ENCODE data around the gene NPLOC4.

Gene NPLOC4

GRCh38 chr17:81583589-81584342 lies 53.1 kb downstream of the NPLOC4 start:
- Histone ChIP-seq H3K36me3 (ENCODE audit: control insufficient read depth, insufficient read depth, low read length) (no peaks in the 10 kb centered on the region), H3K27ac (no peak overlapping the region), H3K9me3 (ENCODE audit: control insufficient read depth, low read length) (no peaks in the 10 kb centered on the region), H2AFZ (no peak overlapping the region), H3K4me3 (ENCODE audit: low read depth, low read length) (no peak overlapping the region), H3K79me2 (peaks cover 52% of the 10 kb centered on the region), H3K9ac (no peak overlapping the region), H3K4me2 (ENCODE audit: low read length) (no peak overlapping the region), H3K27me3 (ENCODE audit: control insufficient read depth, insufficient read depth, low read length) (no peaks in the 10 kb centered on the region), H3K4me1 (no peaks in the 10 kb centered on the region)
- TF ChIP-seq CTCF (IDR thresholded peaks at IDR 0.05) = no peak

GRCh38 chr17:81582749-81583148 lies 54.2 kb downstream of the NPLOC4 start:
- no peak overlapping the region for H3K9ac ChIP-seq
- no peak for TF ChIP-seq CTCF (IDR thresholded peaks at IDR 0.05)
- H2AFZ ChIP-seq = no peak overlapping the region
- H3K4me3 ChIP-seq (ENCODE audit: low read depth, low read length) = no peak overlapping the region
- no peak overlapping the region for H3K4me2 ChIP-seq (ENCODE audit: low read length)
- H3K27me3 ChIP-seq (ENCODE audit: control insufficient read depth, insufficient read depth, low read length) = no peaks in the 10 kb centered on the region
- H3K4me1 ChIP-seq = no peaks in the 10 kb centered on the region
- H3K9me3 ChIP-seq (ENCODE audit: control insufficient read depth, low read length) = no peaks in the 10 kb centered on the region
- H3K27ac ChIP-seq = no peak overlapping the region
- H3K36me3 ChIP-seq (ENCODE audit: control insufficient read depth, insufficient read depth, low read length) = no peaks in the 10 kb centered on the region
- peaks cover 56% of the 10 kb centered on the region for H3K79me2 ChIP-seq

- no peak overlapping the region for H3K4me3 ChIP-seq (ENCODE audit: low read depth, low read length)
- H2AFZ ChIP-seq = no peak overlapping the region
- no peaks in the 10 kb centered on the region for H3K9me3 ChIP-seq (ENCODE audit: control insufficient read depth, low read length)
- H3K4me2 ChIP-seq (ENCODE audit: low read length) = no peak overlapping the region
- H3K4me1 ChIP-seq = no peaks in the 10 kb centered on the region
- no peak overlapping the region for H3K9ac ChIP-seq
- no peaks in the 10 kb centered on the region for H3K27me3 ChIP-seq (ENCODE audit: control insufficient read depth, insufficient read depth, low read length)
- H3K27ac ChIP-seq = no peak overlapping the region
- no peaks in the 10 kb centered on the region for H3K36me3 ChIP-seq (ENCODE audit: control insufficient read depth, insufficient read depth, low read length)
- H3K79me2 ChIP-seq = peaks cover 59% of the 10 kb centered on the region
- no peak for TF ChIP-seq CTCF (IDR thresholded peaks at IDR 0.05)
These were observed 54.6 kb downstream of the NPLOC4 start for GRCh38 chr17:81582341-81582740.

- Histone ChIP-seq H3K4me1 (no peaks in the 10 kb centered on the region), H3K4me2 (ENCODE audit: low read length) (no peak overlapping the region), H2AFZ (no peak overlapping the region), H3K27ac (no peak overlapping the region), H3K9ac (no peak overlapping the region), H3K79me2 (peaks cover 59% of the 10 kb centered on the region), H3K9me3 (ENCODE audit: control insufficient read depth, low read length) (no peaks in the 10 kb centered on the region), H3K36me3 (ENCODE audit: control insufficient read depth, insufficient read depth, low read length) (no peaks in the 10 kb centered on the region), H3K4me3 (ENCODE audit: low read depth, low read length) (no peak overlapping the region), H3K27me3 (ENCODE audit: control insufficient read depth, insufficient read depth, low read length) (no peaks in the 10 kb centered on the region)
- TF ChIP-seq CTCF (IDR thresholded peaks at IDR 0.05) = no peak
These were observed 55.2 kb downstream of the NPLOC4 start for GRCh38 chr17:81581758-81582157.

GRCh38 chr17:81580481-81580880 lies 56.4 kb downstream of the NPLOC4 start:
- Histone ChIP-seq H3K27ac (no peak overlapping the region), H2AFZ (no peak overlapping the region), H3K4me1 (no peaks in the 10 kb centered on the region), H3K27me3 (ENCODE audit: control insufficient read depth, insufficient read depth, low read length) (no peaks in the 10 kb centered on the region), H3K9ac (no peak overlapping the region), H3K9me3 (ENCODE audit: control insufficient read depth, low read length) (no peaks in the 10 kb centered on the region), H3K79me2 (peaks cover 59% of the 10 kb centered on the region), H3K36me3 (ENCODE audit: control insufficient read depth, insufficient read depth, low read length) (no peaks in the 10 kb centered on the region), H3K4me3 (ENCODE audit: low read depth, low read length) (no peak overlapping the region), H3K4me2 (ENCODE audit: low read length) (no peak overlapping the region)
- TF ChIP-seq CTCF (IDR thresholded peaks at IDR 0.05) = no peak
